Epithelial cell of prostate (primary cell): Measurements from ENCODE around the gene NHLRC4.

Source experiments
- DNase-seq: peaks from one replicate; pipeline ENCODE4 v3.0.0-alpha.2; 2011; ENCODE audit warnings: low read depth, low spot score
- H3K27ac ChIP-seq: fragments of 450-650 bp; 2 replicates; pipeline ENCODE4 v1.5.1; 2017; ENCODE audit warnings: mild to moderate bottlenecking

NHLRC4 gene

DNA sequence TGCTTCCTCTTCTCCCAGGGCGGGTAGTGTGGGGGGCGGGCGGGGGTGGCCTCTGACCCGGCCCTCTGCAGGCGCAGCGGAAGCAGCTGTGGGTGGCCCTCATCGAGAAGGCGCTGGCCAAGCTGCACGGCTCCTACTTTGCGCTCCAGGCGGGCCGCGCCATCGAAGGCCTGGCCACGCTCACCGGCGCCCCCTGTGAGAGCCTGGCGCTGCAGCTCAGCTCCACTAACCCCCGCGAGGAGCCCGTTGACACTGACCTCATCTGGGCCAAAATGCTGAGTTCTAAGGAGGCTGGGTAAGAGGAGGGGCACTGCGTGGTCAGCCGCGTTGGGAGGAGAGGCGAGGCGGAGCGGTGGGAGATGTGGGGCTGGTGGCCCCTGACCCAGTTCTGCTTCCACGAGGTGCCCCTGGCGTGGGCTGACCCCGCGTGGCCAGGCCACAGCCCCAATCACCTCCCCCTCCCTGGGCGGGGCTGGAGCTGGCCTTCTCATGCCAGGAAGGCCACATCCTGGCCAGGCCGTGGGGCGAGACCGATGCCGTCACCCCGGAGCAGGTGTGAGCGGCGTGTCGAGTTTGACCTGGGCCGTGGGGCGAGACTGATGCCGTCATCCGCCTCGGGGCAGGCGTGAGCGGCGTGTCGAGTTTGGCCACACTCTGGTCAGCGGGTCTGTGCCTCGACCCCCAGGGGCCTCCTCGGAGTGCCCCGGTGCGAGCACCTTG is 17.1 kb upstream of the NHLRC4 start:
- no peak for DNase-seq
- H3K27ac ChIP-seq = no peak overlapping the region

DNA sequence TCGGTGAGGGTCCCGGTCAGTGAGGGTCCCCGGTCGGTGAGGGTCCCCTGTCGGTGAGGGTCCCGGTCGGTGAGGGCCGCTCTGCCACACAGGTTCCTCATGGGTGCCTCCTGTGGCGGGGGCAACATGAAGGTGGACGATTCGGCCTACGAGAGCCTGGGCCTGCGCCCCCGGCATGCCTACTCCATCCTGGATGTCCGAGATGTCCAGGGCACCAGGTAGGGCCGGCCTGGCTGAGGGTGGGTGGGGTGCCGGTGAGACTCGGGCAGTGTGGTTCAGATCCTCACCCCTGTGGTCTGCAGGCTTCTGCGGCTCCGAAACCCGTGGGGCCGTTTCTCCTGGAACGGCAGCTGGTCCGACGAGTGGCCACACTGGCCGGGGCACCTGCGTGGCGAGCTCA is 15.6 kb upstream of the NHLRC4 start:
- H3K27ac ChIP-seq = no peak overlapping the region
- DNase-seq = no peak

DNA sequence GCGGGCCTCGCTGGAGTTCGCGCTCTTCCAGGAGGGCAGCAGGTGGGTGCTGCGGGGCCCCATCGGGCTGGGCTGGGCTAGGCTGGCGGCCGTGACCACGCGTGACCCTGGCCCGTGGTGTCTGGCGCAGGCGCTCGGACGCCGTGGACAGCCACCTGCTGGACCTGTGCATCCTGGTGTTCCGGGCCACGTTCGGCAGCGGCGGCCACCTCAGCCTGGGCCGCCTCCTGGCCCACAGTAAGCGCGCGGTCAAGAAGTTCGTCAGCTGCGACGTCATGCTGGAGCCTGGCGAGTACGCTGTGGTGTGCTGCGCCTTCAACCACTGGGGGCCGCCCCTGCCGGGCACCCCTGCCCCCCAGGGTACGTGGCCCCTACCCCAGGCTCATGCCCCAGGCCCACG is 14.6 kb upstream of the NHLRC4 start:
- H3K27ac ChIP-seq = no peak overlapping the region
- DNase-seq = no peak

DNA sequence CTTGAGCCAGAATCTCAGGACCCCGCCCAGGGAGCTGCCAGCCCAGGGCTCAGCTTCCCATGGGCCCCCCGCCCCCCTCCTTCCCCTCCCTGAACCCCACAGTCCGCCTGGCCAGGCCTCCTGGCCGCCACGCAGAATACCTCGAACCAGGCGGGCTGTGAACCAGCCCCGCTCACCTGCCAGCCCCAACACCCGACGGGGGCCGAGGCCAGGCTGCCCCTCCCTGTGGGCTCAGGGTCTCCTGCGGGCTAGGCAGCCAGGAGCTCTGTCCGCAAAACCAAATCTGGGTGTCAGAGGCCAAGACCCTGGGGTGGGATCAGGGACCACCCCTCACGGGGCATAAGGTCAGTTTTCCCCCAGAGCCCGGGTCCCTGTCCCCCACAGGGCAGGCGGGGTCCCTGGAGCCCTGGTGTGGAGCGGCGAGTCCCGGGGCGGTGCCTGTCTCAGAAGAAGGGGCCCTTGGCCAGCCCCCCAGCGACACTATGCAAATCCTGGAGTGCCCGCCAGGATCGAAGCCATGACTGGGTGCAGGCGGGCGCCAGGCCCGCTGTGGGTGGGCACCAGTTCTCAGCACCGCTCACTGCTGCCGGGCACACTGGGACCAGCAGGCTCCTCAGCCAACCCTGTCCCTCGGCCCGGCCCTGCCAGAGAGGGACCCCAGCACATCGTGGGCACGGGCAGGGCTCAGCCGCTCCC is 13.1 kb upstream of the NHLRC4 start:
- no peak overlapping the region for H3K27ac ChIP-seq
- no peak for DNase-seq

DNA sequence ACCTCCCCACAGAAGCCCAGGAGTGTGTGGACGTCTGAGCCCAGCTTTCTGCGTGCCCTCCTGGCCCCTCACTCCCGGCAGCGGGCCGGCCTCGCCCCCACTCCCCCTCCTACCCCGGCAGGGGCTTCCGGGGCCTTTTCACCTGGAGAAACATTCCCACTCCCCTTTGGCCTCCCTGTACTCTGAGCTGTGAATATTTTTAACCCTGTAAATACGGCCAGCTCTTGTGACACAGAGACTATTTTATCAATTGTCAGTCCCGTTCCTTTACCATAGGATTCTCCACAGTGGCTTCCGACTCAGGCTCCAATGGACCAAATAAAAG is 12.5 kb upstream of the NHLRC4 start:
- no peak for DNase-seq
- no peak overlapping the region for H3K27ac ChIP-seq

DNA sequence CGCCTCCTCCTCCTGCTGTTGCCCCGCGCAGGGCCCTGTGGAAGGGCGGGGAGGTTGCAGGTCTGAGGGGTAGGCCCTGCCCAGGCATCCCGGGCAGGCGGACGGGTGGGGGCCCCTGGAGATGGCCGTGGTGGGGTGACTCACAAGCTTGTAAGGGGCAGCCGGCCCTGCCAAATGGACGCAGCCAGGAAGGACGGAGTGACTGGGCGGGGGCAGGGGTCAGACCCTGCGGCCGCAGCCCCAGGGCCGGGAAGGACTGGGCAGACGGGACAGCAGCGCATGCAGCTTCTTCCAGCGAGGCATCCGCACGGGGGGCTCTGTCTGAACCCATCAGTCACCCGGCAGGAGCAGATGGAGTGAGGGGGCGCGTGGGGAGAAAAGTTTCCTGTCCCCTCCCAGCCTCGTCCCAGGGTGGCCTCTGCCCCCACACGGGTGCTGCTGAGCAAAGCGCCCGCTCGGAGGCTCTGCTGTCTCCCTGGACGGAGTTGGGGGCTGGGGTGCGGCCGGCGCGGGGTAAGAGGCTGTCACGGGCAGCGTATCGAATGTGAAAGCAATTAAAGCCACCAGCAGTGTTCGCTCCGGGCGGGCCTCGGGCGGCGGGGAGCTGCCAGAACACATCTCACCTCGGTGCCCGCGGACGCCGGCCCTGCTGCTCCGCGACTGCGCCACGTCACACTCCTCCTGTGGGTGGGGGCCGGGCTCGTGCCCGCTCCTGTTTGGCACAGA is 12.0 kb upstream of the NHLRC4 start:
- no peak for DNase-seq
- H3K27ac ChIP-seq = peak overlapping the region; percentile 31

DNA sequence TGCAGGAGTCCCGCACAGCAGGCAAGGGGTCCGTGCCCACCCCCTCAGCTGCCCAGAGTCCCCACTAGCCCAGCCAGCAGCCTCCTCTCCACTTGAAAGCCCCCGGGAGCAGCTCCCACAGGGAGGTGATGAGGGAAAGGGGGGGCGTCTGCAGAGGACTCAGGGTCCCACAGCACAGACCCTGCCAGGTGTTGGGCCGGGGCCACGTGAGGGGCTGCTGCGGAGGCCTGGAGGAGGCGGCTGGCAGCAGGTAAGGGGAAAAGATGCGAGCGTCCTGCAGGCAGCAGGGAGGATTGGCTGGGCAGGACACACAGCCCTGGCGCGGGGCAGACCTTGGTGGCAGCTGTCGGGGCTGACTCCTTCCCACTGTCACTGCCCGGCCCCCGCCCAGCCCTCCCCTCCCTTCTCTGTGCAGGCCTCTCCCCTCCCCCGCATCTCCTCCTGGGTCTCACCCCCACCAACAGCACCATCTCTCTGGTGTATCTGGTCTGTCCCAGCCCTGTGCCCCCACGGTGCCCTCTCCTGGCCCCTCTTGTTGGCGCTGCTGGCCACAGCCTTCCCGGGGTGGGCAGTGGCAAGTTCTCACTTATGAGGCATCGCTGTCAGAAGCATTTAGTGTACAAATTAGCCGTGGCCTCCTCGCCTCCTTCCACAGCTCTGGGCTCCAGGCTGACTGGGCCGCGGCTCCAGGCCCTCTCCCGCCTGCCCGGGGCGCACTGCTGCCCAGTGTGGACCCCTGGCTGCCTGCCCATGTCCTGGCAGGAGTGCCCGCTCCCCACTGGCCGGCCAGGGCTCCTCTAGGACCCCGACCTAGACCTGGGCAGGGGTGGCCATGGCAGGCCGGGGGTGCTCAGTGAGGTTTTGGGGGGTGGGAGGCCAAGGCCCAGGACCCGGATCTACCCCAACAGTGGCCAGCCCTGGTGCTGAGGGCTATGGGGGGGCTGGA is 11.0 kb upstream of the NHLRC4 start:
- H3K27ac ChIP-seq = peak overlapping the region; percentile 31
- no peak for DNase-seq

DNA sequence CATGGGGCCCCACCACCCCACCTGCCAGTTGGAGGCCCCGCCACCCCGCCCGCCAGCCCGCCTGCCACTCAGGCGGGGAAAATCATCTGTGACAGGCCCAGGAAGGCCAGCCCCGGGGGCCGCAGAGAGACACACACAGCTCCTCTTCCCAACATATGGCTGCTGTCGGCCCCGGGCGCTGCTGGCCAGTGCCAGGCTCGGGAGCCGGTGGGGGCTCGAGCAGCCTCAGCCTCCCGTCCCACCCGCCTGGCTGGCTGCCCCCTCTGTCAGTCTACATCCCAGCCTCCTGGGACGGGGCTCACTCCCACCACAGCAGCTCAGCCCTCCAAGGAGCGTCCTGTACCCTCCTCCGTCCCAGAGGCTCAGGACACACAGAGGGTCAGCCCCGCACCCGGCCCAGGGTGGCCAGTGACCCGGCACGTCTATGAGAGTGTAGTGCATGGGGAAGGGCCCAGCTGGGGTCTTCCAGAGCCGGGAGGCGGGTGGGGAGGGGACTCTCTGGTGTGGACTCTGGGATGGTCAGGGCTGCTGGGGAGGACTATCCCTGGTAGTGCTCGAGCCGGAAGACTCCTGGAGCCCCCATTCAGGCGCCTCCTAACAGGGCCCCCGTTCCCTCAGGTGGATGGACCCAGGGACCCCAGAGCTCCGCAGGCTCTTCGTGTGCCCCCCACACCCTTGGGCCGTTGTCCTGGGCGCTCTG is 10.2 kb upstream of the NHLRC4 start:
- DNase-seq = no peak
- H3K27ac ChIP-seq = no peak overlapping the region

DNA sequence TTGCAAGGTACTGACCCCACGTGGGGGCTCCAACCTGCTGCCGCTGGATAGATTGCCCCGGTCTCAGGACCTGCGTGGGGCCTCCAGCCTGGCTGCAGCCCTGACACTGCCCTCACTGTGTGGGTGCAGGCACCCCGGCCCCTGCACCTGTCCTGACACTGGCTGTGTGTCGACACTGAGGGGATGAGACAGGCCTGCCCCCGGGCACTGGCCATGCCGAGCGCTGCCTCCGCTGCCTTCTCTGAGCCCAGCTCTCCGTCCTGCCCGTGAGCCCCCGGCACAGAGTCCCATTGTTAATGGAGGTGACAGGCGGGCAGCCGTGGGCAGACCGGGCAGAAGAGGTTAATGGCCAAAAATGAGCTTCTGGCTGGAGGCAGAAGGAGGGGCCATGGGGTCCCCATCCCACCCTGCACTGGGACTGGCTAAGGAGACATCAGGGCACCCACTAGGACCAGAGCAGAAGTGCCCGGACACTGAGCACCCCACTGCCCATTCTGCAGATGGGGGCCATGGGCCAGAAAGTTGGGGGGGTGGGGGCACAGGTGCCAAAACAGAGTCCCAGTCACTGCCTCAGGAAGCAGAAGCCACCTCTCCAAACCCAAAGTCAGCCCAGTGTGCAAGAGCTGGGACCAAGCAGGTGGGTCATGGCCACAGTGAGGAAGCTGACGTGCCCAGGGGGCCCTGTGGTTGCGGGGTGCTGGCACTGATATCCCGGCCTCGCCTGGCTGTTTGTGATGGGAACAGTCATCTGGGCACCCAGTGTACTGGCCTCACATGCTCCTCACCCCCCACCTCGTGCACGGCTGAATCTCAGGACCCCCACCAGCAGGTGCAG is 9.1 kb upstream of the NHLRC4 start:
- H3K27ac ChIP-seq = no peak overlapping the region
- no peak for DNase-seq

DNA sequence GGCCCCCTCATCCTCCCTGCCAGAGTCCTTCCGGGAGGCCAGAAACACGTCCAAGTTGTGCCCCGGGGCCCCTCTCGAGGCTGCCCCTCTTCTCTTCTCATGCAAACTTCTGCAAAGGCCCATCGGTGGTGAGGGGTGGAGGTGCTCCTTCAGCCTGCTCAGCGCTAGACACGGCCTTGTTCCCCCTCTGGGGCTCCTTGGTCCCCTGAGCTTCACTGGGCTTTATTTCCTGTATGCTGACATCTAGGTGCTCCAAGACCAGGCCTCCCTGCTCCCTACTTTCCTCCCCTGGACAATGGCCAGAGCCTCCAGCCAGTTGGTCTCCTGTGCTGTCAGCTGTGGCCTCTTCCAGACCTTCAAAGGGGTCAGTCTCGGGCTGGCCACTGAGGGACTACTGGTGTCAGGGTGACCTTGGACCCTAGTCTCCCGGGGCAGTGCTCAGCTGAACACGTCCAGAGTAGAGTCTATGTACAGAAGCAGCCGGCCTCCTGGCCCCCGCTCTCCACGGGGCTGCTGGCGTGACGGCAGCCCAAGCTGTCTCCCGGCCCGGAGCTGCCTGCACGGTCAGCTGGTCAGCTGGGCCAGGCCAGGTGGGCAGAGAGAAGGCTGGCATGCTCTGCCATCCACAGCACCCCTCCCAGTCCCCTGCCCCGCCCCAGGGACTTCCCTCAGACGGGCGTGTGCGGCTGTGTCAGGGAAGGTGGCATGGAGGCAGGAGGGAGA is 8.3 kb upstream of the NHLRC4 start:
- DNase-seq = no peak
- H3K27ac ChIP-seq = no peak overlapping the region

DNA sequence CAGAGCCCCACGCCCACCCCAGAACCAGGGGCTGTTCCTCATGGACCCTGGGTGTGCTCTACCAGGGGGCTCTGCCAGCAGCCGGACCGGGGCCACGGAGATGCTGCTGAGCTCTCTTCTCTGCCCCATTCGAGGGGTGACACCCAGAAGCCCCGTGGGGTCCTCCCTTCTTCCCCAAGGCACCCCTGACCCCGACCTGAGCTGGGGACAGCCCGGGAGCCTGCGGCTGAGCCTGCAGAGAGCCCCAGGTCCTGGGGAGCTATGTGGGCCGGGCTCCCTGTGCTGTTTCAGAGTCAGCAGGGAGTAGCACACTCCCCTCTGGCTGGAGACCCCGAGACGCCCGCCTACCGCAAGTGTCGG is 7.8 kb upstream of the NHLRC4 start:
- no peak for DNase-seq
- no peak overlapping the region for H3K27ac ChIP-seq

DNA sequence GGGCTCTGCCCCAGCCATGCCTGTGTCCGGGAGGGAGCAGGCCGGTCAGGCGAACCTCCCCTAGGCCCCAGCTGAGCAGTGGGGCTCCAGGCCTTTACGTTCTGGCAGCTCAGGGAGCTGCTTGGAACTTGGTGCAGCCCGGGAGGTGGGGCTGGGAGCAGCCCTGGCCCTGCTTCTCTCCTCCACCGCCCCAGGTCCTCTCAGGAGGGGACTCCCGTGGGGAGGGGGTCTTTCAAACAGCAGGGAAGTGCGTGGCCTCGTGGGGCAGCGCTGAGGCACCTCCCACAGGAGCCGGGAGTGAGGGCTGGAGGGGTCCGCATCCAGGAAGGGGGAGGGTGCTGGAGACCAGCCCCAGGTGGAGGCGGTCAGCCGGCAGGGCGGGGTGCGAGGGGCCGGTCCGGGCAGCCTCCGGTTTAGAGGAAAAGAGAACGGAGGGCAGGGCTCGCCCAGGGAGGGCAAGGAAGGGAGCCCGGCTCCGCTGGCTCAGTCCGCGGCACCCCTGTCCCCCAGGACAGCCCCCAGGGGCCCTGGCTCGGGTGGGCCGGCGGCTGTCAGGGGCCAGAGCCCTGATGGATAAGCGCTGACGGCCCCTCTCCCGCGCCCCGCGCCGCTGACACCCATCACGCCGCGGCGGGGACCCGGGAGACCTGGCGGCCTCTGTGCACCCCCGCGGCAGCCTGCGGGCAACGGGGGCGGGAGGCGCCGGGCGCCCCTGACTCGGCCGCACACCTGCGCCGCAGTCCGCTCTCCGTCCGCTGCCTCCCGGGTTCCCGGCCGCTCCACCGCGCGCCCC is 7.2 kb upstream of the NHLRC4 start:
- H3K27ac ChIP-seq = no peak overlapping the region
- DNase-seq = no peak

DNA sequence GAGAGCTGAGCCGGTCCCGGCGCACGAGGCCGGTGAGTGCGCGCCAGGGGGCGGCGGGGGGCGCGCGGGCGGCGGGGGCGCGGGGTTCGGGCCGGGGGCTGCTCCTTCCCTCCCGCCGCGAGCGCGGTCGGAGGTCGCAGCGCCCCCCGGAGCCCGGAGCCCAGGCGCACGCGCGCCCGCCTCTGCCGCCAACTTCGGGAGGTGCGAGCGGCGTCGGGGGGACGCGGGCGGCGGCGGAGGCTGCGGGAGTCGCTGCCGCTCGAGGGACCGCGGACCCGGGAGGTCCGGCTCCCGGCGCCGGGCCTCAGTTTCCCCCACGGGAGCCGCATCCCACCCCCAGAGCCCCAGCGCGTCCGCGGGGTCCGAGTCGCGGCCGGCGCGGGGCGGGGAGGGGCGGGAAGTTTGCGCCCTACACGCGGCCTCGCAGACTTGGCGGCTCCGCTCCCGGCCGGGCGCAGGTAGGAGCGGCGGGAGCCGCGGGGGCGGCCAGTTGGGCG is 6.6 kb upstream of the NHLRC4 start, which contains the start of gene PRR35:
PRR35 (plus strand) TSS at position 191 of the 497 bp plus-strand sequence. CDS start 2,901 bp downstream, outside the sequence.
- DNase-seq = no peak
- no peak within 1 kb of the TSS for H3K27ac ChIP-seq

DNA sequence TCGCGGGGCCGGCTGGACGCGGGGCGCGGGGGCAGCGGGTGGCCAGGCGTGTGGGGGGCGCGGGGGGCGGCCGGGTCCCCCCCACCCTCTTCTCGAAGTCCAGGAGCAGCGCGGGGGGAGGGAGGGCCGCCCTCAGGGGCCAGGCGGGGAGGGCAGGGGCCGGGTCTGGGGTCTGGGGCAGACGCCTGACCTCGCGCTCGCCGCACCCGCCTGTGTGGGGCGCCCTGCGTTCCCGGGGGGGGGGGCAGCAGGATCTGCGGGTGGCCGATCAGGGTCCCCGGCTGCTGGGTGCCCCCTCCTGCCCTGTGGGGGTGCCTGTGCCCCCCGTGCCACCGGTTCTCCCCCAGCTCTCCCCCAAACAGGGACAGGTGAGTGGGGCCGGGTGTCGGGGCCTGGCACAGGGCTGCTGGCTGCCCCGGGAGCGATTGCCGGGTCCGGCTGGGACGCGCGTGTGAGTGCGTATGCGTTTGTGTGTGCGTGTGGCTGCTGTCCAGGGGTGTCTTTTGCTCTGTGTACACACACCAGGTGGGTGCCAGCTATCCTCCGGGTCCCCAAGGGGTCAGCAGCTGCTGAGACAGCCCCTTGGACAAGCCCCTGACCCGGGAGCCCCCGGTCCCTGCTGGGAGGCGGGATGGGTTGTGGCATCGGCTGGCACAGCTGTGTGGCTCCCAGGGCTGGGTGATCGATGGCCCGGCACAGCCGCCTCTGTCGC is 5.9 kb upstream of the NHLRC4 start:
- no peak overlapping the region for H3K27ac ChIP-seq
- DNase-seq = no peak

DNA sequence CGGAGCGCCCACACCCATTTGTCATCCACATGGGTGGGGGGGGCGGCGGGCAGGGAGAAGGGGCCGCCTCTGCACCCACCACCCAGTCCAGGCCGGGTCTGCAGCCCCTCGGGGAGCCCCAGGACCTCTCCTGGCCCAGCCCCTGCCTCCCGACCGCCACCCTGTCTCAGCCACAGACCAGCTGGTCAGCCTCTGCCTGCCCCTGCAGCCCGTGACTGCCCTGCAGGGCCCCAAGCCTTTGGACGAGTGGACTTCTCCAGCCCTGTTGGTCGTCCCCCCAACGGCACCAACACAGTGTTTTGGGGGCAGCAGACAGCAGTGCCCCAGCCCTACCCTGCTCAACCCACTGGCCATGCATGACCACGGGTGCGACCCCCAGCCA is 5.4 kb upstream of the NHLRC4 start:
- H3K27ac ChIP-seq = no peak overlapping the region
- no peak for DNase-seq

DNA sequence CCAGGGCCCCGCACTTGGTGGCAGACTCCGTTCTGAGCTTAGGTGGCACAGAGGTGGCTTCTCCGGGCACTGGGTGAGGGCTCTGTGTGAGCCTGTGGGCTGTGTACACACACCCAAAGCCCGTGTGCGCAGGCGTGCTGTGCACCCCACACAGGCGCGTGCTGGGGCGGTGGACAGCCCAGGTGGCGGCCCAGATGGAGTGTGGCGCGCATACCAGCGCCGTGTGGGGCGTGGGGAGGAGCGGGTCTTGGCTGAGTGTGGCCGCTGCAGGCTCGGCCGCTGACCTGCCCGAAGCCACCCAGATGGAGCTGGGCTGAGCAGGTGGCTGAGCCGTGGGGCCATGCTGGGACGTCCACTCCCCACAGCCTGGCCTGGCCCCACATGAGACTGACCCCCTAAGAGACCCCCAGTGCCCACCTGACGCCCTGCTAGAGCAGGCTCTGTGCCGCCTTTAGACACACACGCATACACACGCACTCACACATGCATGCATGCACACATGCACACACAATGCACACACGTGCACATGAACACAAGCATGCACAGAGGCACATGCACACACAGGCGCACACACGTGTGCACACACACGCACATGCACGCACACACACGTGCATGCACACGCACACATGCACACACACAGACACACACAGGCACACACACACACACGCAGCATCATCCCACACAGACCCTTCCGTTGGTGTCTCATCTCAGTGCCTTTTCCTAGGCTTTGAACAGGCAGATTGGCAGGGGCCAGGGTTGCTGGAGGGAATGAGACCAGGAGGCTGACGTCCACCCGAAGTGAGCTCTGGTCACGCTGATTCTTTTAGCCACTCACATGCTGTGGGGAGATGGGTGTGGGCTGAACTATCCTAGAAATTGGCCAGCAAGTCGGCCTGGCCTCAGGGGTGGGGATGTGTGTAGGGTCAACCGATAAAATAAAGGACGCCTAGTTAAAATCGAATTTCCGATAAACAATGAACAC is 4.6 kb upstream of the NHLRC4 start:
- H3K27ac ChIP-seq = no peak overlapping the region
- no peak for DNase-seq
